SU-DHL-6 (cell line): ENCODE data around the gene CREB3L4.

Source experiments
- EZH2phosphoT487 ChIP-seq: fragments of 200-600 bp; sonication (generic), shearing (Covaris generic); conservative IDR thresholded peaks from 2 replicates; pipeline ENCODE4 v1.6.1; 2018; ENCODE audit warnings: mild to moderate bottlenecking, antibody characterized with exemption, low read length, moderate library complexity, mixed read lengths
- TF ChIP-seq, protein P1 (sequence below): fragments of 200-600 bp; sonication (generic); IDR thresholded peaks from one replicate; pipeline ENCODE4 v1.5.1; 2017; ENCODE audit warnings: antibody characterized with exemption, mild to moderate bottlenecking, low read length, moderate library complexity; ENCODE audit not compliant: insufficient read depth, poor library complexity, severe bottlenecking

GRCh38 chr1:153957744-153958110 lies 10.0 kb upstream of the CREB3L4 start:
- TF ChIP-seq, protein P1, sequence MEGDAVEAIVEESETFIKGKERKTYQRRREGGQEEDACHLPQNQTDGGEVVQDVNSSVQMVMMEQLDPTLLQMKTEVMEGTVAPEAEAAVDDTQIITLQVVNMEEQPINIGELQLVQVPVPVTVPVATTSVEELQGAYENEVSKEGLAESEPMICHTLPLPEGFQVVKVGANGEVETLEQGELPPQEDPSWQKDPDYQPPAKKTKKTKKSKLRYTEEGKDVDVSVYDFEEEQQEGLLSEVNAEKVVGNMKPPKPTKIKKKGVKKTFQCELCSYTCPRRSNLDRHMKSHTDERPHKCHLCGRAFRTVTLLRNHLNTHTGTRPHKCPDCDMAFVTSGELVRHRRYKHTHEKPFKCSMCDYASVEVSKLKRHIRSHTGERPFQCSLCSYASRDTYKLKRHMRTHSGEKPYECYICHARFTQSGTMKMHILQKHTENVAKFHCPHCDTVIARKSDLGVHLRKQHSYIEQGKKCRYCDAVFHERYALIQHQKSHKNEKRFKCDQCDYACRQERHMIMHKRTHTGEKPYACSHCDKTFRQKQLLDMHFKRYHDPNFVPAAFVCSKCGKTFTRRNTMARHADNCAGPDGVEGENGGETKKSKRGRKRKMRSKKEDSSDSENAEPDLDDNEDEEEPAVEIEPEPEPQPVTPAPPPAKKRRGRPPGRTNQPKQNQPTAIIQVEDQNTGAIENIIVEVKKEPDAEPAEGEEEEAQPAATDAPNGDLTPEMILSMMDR, result no peak
- TF ChIP-seq EZH2phosphoT487, result no peak
